Common myeloid progenitor, CD34-positive (primary cell): ENCODE results near the gene TAF11L3.
"Not testable (repeated sequence)": the region's sequence is repeated elsewhere in the genome, so short reads cannot be mapped to it uniquely, and the experiment has no call there.

Experiments used
- CTCF ChIA-PET: fragments of 350-600 bp; sonication (Branson Sonifier 250); formaldehyde crosslinking; loops from one replicate; lab custom pipeline; 2021; ENCODE audit warnings: antibody characterized with exemption; lab: Charles Lee
- POLR2A ChIA-PET: fragments of 350-600 bp; sonication (Branson Sonifier 250); formaldehyde crosslinking; loops from one replicate; lab custom pipeline; 2021; ENCODE audit warnings: antibody characterized with exemption; lab: Charles Lee
- DNase-seq, 3 donors: peaks; one replicate each; pipeline versions ENCODE4 v3.0.0 to v3.0.0-alpha.2; 2013
- H3K27ac ChIP-seq, 2 experiments: 1 replicate in 1 of 2; 2 replicates in 1 of 2; pipeline ENCODE4 v1.7.0; 2013; ENCODE audit warnings: inconsistent platforms in 2 of 2, low read length in 2 of 2, mild to moderate bottlenecking in 2 of 2, low read depth in 1 of 2, moderate library complexity in 1 of 2; ENCODE audit not compliant: severe bottlenecking in 2 of 2, insufficient read depth in 1 of 2, poor library complexity in 1 of 2
- H3K27me3 ChIP-seq, 5 experiments: replicated peaks in 2 of 5; 1 replicate in 3 of 5; 2 replicates in 2 of 5; pipeline versions ENCODE4 v1.6.1 to v1.7.0; 2013; ENCODE audit warnings: low read length in 4 of 5, mild to moderate bottlenecking in 2 of 5, moderate library complexity in 2 of 5, inconsistent platforms in 1 of 5; ENCODE audit not compliant: insufficient read depth in 5 of 5, control insufficient read depth in 4 of 5
- H3K36me3 ChIP-seq, 4 experiments: 1 replicate in 2 of 4; 2 replicates in 2 of 4; pipeline versions ENCODE4 v1.6.1 to v1.7.0; 2013; ENCODE audit warnings: low read length in 3 of 4, control low read depth in 1 of 4, mild to moderate bottlenecking in 1 of 4; ENCODE audit not compliant: control insufficient read depth in 4 of 4, insufficient read depth in 4 of 4
- H3K4me1 ChIP-seq, 4 experiments: 1 replicate in 3 of 4; 2 replicates in 1 of 4; pipeline versions ENCODE4 v1.6.1 to v1.7.1; 2013; ENCODE audit warnings: low read length in 3 of 4, mild to moderate bottlenecking in 3 of 4, control low read depth in 1 of 4, inconsistent platforms in 1 of 4, moderate library complexity in 1 of 4; ENCODE audit not compliant: control insufficient read depth in 4 of 4, insufficient read depth in 4 of 4; ENCODE audit errors: control extremely low read depth in 1 of 4
- H3K4me3 ChIP-seq, 7 experiments: 1 replicate in 4 of 7; 2 replicates in 3 of 7; pipeline versions ENCODE4 v1.5.1 to v1.7.0; 2013; ENCODE audit warnings: mild to moderate bottlenecking in 7 of 7, low read length in 6 of 7, moderate library complexity in 6 of 7, inconsistent platforms in 2 of 7, low read depth in 2 of 7, control low read depth in 1 of 7; ENCODE audit not compliant: insufficient read depth in 4 of 7, control insufficient read depth in 1 of 7; ENCODE audit errors: extremely low read depth in 1 of 7
- H3K9me3 ChIP-seq, 5 experiments: 1 replicate in 4 of 5; 2 replicates in 1 of 5; pipeline versions ENCODE4 v1.6.1 to v1.7.1; 2013; ENCODE audit warnings: low read length in 4 of 5, mild to moderate bottlenecking in 2 of 5, inconsistent platforms in 1 of 5, low read depth in 1 of 5, moderate library complexity in 1 of 5; ENCODE audit not compliant: control insufficient read depth in 4 of 5, insufficient read depth in 2 of 5; ENCODE audit errors: control extremely low read depth in 1 of 5
- WGBS: methylation state at CpG from one replicate; pipeline ENCODE4 v1.1.5; 2013; ENCODE audit not compliant: insufficient coverage; 5-methylcytosine and 5-hydroxymethylcytosine counted together

Gene TAF11L3

GRCh38 chr5:17517526-17517925 is 641 bp upstream of the TAF11L3 start:
- H3K27ac ChIP-seq, H3K27me3 ChIP-seq, POLR2A ChIA-PET, H3K4me1 ChIP-seq, CTCF ChIA-PET, H3K36me3 ChIP-seq, H3K4me3 ChIP-seq, DNase-seq, H3K9me3 ChIP-seq: not testable (repeated sequence)
- 88% methylated on average over 4 of the region's 12 CpGs for WGBS

GRCh38 chr5:17519508-17519907 is 1.3 kb downstream of the TAF11L3 start:
- POLR2A ChIA-PET, result not testable (repeated sequence)

GRCh38 chr5:17521501-17521900 is 3.3 kb downstream of the TAF11L3 start, which contains the start of gene TAF11L4:
TSS of gene TAF11L4 (plus strand) at chr5:17521801.
- H3K4me3 ChIP-seq, H3K9me3 ChIP-seq, H3K4me1 ChIP-seq, H3K27ac ChIP-seq, H3K36me3 ChIP-seq, H3K27me3 ChIP-seq, POLR2A ChIA-PET, DNase-seq, CTCF ChIA-PET: not testable (repeated sequence)
- no CpG with 5 or more reads among the region's 15 CpGs for WGBS

More at GRCh38 chr5:17519508-17519907, 1.3 kb downstream of the TAF11L3 start:
- CTCF ChIA-PET, H3K4me3 ChIP-seq, H3K27me3 ChIP-seq, H3K9me3 ChIP-seq, H3K27ac ChIP-seq, H3K36me3 ChIP-seq, DNase-seq, H3K4me1 ChIP-seq: not testable (repeated sequence)
- WGBS, result 95% methylated on average over 7 of the region's 14 CpGs

- WGBS, result no CpG with 5 or more reads among the region's 15 CpGs
These were observed 6.8 kb downstream of the TAF11L3 start, which contains the start of gene TAF11L5 for GRCh38 chr5:17524935-17525334. TSS of gene TAF11L5 (plus strand) at chr5:17525235.

GRCh38 chr5:17526504-17526903 is 8.3 kb downstream of the TAF11L3 start:
- CTCF ChIA-PET, H3K36me3 ChIP-seq: not testable (repeated sequence)

More at GRCh38 chr5:17524935-17525334, 6.8 kb downstream of the TAF11L3 start, which contains the start of gene TAF11L5:
- H3K4me3 ChIP-seq, DNase-seq, H3K27me3 ChIP-seq, H3K27ac ChIP-seq, H3K4me1 ChIP-seq, POLR2A ChIA-PET, CTCF ChIA-PET, H3K9me3 ChIP-seq, H3K36me3 ChIP-seq: not testable (repeated sequence)

GRCh38 chr5:17528369-17528768 is 10.2 kb downstream of the TAF11L3 start, which contains the start of gene TAF11L6:
TSS of gene TAF11L6 (plus strand) at chr5:17528669.
- DNase-seq, POLR2A ChIA-PET, H3K4me1 ChIP-seq, H3K4me3 ChIP-seq, H3K36me3 ChIP-seq, H3K27me3 ChIP-seq, CTCF ChIA-PET, H3K9me3 ChIP-seq, H3K27ac ChIP-seq: not testable (repeated sequence)
- no CpG with 5 or more reads among the region's 15 CpGs for WGBS

More at GRCh38 chr5:17526504-17526903, 8.3 kb downstream of the TAF11L3 start:
- POLR2A ChIA-PET, H3K27me3 ChIP-seq, H3K4me1 ChIP-seq, H3K27ac ChIP-seq, H3K4me3 ChIP-seq, H3K9me3 ChIP-seq: not testable (repeated sequence)
- 97% methylated on average over 4 of the region's 17 CpGs for WGBS
- DNase-seq, result peak in 1 of 3 donors; percentile 6
